ENCODE results near the gene MINK1.
"Not testable (repeated sequence)": the region's sequence is repeated elsewhere in the genome, so short reads cannot be mapped to it uniquely, and the experiment has no call there.

MINK1 gene

DNA sequence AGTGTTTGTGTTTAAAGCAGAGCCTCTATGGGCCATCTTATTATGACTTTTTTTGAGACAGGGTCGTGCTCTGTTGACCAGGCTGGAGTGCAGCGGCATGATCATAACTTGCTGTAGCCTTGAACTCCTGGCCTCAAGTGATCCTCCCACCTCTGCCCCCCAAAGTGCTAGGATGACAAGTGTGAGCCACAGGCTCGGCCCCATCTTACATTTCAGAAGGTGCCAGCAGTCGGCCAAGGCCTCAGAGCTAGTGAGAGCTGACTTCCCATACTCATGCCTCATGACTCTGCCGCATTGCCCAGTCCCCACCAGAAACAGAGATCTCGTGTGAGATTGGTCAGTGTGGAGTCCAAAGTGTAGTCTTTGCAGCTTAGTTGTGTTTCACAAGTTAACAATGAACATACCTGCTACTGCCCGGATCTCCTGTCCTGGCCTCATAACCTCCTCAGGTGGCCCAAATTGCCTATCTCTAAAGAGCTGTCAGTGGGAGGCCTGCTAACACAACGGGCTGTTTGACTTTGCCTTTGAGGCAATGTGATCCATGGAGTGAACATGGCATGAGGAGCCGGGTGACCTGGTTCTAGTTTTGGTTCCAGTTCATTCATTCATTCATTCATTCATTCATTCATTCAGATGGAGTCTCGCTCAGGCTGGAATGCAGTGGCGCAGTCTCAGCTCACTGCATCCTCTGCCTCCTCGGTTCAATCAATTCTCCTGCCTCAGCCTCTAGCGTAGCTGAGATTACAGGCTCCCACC lies 13.7 kb downstream of the MINK1 start:
- DNase-seq (ENCODE audit: low read depth): no peak

DNA sequence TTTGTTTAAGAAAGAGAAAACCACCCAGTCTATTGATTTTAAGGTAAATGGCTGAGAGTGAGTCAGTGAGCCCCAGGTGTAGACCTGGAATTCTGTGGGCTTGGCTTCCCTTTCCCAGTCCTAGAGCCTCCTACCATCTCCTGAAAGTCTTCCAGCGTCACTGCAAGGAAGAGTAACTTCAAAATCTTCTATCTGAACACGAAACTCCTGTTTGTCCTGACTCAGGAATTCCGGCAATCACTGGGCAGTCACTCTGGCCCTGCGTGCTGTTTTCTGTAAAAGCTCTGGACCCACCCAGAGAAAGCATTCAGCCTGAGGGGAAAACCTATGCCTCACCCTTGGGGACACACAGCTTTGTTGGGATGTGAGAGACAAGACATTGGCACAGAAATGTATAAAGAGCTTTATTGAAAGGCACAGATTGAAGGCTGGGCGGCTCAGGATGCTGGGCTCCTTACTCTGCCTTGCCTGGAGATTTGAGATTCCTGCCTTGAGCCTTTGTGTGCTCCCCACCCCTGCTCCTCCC lies 15.9 kb downstream of the MINK1 start:
- DNase-seq (ENCODE audit: low read depth): no peak

DNA sequence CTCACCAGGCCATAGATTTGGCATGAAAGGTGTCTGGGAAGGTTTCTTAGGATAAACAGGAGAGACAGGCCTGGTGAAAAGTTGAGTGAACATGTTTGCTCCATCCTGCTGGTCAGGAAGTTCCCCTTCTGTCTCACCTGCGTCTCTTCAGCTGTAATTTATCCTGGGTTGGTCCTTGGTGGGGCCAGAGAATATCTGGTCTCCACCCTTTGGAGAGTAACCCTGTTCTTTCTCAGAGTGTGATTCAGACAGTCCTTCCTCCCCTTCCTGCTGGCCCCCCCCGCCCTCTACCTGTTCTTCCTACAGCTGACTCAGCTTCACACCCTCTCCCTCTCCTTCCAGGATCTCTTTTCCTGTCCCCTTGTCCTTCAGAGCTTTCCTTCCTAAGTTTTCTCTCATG lies 17.1 kb downstream of the MINK1 start:
- DNase-seq (ENCODE audit: low read depth): no peak

DNA sequence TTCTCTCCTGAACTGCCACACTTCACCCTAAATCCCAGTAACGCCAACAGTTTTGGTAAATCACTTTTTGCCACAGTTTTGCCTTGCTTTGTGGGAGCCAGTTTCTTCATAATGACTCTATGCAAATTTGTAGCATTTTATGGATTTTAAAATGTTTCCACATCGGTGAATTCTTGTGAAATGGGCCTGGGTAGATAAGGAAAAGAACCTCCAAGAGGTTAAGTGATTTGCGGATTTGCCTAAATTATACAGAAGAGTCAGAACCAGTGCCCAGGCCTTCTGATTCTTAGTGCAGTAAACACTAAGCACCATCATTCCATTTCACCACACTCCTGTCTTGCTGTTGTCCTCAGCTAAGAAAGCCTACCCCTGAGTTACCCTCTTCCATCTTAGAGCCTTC lies 17.9 kb downstream of the MINK1 start:
- DNase-seq (ENCODE audit: low read depth): no peak

DNA sequence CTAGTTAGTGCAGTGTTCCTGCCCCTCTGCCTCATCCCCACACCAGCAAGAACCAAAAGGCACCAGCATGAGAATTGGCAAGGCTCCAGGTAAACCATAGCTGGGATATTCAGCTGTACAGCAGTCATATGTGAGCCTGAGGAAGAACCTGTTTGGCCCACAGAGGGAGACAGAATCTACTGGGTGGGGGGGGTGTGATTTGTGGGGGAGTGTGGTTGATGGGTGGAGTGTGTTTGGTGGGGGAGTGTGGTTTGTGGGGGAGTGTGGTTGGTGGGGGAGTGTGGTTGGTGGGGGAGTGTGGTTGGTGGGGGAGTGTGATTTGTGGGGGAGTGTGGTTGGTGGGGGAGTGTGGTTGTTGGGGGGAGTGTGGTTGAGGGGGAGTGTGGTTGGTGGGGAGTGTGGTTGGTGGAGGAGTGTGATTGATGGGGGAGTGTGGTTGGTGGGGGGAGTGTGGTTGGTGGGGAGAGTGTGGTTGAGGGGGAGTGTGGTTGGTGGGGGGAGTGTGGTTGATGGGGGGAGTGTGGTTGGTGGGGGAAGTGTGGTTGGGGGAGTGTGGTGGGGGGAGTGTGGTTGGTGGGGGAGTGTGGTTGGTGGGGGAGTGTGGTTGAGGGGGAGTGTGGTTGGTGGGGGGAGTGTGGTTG lies 19.5 kb downstream of the MINK1 start:
- no peak for DNase-seq (ENCODE audit: low read depth)

DNA sequence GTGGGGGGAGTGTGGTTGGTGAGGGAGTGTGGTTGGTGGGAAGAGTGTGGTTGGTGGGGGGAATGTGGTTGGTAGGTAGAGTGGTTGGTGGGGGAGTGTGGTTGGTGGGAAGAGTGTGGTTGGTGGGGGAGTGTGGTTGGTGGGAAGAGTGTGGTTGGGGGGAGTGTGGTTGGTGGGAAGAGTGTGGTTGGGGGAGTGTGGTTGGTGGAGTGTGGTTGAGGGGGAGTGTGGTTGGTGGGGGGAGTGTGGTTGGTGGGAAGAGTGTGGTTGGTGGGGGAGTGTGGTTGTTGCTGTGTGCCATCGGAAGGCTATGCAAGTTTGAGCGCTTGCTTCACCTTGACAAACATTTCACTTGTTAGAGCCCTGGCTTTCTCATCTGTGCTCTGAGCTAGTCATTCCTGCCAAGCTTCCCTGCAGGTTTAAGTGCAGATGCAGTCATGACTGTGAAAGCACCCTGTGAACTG lies 20.1 kb downstream of the MINK1 start:
- DNase-seq (ENCODE audit: low read depth): no peak

DNA sequence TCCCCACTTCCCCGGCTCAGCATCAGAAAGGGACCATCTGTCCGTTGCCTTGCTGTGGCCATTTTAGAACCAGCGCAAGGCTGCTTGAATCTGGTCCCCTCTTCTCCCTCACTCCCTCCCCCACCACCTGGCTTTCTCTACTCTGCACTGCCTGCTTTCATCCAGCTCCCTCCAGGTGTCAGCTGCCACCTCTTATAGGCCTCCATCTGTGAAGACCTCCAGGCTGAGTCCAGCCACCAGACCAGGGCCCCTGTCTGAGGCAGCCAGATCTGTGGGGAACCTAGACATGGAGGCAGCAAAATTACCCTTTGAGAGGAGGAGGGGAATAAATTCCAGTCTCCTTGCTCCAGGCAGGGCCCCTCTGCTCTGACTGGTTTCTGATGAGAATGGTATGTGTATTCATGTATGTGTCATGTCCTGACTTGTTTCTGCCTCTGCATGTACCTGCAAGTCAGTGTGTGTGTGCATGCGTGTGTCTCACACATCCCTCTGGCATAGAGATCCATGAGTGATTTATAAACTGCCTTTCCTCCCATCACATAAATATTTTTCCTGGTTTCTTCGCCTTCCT lies 21.1 kb downstream of the MINK1 start:
- DNase-seq (ENCODE audit: low read depth): no peak

DNA sequence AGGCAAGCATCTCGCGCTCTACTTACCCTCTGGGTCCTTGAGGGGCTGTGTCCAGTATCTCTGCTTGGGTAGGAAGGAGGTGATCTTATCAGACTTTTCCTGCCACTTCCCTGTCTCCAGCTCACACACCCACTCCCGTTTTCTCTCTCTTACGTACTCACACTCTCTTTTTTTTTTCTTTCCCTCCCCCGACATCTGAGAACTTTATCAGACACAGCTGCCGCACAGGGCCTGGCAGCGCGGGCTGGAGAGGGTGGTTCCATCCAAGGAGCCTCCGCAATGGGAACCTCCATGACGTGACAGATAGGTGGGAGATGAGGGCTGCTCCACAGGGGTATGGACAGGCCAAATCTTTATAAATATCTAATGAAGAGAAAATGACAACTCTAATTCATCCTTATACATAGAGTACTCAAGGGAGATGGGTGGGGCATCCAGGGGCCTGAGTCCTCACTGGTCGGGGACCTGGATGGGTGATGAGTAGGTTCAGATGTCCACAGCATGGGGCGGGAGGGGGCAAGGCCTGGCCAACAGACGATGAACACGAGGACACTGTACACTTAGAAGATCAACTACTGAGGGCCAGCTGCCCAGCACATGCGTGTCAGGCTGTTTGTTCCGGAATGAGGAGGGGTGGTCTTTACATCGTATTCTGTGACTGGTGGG lies 23.3 kb downstream of the MINK1 start:
- DNase-seq (ENCODE audit: low read depth): no peak

DNA sequence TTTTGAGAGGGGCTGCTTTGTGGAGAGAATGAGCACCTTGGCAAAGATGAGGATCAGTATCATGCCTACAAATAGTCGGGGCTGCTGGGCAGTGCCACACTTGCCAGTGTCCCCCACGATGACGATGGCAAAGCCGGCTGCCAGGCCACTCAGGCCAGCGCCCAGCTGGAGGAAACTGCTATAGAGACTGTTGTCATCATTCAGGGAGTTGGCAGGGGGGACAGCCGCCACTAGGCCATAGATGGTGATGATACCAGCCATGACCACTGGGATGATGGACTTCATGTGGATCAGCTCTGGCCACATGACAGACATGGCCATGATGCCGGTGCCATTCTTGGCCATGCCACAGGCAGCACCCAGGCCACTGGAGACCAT lies 23.8 kb downstream of the MINK1 start:
- DNase-seq (ENCODE audit: low read depth): no peak

DNA sequence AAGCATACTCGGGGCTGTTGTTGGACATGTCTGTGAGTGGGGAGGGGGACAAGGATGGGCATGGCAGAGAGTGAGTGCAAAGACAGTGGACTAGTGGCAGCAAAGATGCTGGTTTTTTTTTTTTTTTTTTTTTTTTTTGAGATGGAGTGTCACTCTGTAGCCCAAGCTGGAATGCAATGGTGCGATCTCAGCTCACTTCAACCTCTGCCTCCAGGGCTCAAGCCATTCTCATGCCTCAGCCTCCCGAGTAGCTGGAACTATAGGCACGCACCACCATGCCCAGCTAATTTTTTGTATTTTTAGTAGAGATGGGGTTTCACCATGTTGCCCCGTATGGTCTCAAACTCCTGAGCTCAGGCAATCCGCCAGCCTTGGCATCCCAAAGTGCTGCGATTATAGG lies 24.2 kb downstream of the MINK1 start:
- DNase-seq (ENCODE audit: low read depth): not testable (repeated sequence)

DNA sequence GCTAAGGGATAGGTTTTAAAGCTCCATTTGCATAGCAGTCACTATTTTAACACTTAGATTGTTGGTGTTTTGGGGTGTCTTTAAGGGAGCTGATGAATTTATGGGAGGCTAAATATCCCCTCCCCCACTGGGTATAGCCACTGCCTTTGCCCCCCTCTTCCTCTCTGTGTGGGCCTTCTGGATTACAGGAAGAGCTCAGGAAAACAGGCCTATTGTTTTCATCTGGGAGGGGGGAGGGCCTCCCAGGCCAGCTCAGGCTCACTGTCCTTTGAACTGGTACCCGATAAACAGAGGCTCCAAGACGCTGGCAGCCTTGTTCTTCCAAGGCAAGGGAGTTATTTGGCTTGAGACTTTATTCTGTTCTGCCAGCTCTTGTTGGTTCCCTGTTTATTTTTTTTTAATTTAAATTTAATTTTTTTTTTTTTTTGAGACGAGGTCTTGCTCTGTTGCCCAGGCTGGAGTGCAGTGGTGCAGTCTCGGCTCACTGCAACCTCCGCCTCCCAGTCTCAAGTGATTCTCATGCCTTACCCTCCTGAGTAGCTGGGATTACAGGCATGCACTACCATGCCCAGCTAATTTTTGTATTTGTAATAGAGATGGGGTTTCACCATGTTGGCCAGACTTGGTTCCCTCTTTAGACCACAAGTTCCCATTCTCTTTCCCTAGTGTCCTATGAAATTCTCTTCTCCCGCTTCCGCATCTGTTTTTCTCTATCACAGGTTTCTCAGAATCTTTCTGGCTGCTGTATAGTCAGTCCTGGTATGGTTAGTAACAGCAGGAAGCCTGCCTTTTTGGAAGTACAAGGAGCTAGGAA lies 25.1 kb downstream of the MINK1 start:
- no peak for DNase-seq (ENCODE audit: low read depth)

DNA sequence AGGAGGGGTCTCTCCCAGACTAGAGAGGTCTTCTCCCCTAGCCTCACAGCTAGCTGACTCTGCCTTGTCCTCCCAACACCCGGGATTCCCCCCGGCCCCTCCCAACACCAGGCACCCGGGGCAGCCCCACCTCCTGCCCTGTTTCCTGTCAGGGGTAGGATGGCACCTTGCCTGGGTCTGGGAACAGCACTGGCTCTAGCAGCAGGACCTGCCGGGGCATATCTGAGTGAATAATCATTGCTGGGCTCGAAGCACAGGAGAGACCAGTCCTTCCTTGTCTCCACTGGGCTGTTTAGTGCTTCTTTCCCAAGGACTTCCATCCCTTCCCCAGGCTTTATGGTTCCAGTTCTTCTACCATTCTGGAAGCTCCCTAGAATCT lies 25.7 kb downstream of the MINK1 start:
- no peak for DNase-seq (ENCODE audit: low read depth)

DNA sequence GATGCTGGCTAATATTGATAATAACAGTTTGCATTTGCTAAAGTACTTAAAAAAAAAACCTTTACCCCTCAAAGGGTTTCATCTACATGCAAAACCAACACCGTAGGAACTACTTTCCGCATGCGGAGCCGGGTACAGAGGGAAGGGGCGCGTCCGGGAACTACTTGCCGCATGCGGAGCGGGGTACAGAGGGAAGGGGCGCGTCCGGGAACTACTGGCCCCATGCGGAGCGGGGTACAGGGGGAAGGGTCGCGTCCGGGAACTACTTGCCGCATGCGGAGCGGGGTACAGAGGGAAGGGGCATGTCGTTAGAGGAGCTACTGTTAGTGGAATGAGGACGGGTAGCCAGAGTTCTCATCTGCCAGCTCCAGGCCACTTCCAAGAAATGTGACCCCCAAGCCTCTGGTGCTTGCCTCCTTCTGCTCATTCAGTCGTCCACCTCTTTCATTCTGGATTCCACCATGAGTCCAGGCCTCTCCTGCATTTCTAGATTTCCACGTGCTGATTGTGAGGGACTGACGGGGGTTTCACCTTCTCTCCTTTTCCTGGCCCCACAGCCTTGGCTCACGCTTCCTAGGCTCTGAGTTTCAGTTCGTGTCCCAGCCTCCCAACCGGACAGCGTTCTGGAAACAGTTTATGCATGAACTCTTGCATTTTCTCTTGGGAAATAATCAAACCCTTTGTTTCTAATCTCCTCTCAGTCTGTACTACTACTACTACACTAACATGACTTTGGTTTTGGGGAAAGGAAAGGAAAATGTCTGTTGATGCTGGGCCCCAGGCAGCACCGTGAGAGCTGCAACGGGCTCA lies 26.9 kb downstream of the MINK1 start:
- DNase-seq (ENCODE audit: low read depth): no peak

DNA sequence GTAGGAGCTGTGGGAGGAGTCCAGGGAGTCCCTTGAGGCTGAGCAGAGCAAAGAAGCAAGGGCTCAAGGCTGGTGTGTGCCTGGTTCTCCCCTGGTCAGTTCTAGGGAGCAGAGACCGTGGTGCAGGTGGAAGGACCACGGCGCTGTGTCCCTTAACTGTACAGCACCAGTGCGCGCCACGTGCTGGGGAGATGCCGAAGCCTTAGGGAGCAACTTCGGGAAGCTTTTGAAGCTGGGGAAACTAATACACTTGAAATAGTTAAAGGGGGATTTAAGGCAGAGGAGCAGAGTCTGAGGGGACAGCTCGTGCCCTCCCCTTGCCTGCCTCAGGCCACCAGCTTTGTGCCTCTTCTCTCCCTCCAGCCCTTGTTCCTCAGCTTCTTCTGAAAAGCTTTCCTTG lies 27.5 kb downstream of the MINK1 start:
- DNase-seq (ENCODE audit: low read depth): no peak

DNA sequence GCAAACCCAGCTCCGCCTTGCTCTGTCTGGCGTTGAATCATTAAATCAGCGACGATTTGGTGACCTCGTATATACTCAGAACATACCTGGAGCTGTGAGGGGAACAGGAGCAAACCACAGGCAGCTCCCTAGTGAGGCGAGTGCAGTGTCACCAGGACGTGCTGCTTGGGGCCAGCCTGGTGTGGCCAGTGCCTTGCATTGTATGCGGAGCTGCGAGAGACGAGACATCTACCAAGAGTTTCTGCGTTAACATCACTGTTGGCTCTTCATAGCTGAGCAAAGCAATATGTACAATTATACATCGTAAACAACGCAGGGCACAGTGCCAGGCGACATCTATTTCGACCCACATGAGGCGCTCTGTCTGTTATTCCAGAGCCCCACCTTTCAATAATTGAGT lies 27.9 kb downstream of the MINK1 start:
- no peak for DNase-seq (ENCODE audit: low read depth)

DNA sequence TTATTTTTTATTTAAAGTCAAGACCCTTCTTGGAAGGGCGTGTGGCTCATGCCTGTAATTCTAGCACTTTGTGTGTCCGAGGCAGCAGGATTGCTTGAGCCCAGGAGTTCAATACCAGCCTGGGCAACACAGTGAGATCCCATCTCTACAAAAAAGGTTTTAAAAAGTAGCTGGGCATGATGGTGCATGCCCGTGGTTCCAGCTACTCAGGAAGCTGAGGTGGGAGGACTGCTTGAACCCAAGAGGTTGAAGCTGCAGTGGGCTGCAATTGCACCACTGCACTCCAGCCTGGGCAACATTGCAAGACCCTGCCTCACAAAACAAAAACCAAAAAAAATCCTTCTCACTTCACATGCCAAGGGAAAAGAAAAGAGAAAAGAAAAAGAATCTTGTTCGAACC lies 29.6 kb downstream of the MINK1 start:
- no peak for DNase-seq (ENCODE audit: low read depth)

DNA sequence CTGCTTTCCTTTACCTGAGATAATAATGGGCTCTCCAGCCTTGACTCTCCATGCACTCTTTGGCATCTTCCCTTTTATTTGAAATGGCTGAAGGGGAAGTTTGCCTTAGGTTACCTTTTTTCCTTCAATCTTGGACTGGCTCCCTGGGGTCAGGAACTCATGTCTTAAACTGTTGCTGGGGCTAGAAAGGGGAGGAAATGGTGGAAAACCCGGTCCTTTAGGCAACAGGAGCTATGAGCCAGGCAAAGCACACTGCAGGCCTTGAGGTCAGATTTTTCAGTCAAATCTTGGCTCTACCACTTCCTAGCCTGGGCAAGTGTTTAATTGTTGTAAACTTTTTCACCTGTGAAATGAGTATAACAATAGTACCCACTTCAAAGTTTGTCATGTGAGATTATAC lies 30.2 kb downstream of the MINK1 start:
- no peak for DNase-seq (ENCODE audit: low read depth)

DNA sequence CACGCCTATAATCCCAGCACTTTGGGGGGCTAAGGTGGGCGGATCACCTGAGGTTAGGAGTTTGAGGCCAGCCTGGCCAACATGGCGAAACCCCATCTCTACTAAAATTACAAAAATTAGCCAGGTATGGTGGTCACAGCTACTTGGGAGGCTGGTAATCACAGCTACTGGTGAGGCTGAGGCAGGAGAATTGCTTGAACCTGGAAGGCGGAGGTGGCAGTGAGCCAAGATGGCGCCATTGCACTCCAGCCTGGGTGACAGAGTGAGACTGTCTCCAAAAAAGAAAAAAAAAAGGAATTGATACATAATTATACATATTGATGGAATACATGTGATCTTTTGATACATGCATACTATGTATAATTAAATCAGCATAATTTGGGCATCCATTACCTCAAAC lies 34.4 kb downstream of the MINK1 start:
- DNase-seq (ENCODE audit: low read depth): not testable (repeated sequence)

DNA sequence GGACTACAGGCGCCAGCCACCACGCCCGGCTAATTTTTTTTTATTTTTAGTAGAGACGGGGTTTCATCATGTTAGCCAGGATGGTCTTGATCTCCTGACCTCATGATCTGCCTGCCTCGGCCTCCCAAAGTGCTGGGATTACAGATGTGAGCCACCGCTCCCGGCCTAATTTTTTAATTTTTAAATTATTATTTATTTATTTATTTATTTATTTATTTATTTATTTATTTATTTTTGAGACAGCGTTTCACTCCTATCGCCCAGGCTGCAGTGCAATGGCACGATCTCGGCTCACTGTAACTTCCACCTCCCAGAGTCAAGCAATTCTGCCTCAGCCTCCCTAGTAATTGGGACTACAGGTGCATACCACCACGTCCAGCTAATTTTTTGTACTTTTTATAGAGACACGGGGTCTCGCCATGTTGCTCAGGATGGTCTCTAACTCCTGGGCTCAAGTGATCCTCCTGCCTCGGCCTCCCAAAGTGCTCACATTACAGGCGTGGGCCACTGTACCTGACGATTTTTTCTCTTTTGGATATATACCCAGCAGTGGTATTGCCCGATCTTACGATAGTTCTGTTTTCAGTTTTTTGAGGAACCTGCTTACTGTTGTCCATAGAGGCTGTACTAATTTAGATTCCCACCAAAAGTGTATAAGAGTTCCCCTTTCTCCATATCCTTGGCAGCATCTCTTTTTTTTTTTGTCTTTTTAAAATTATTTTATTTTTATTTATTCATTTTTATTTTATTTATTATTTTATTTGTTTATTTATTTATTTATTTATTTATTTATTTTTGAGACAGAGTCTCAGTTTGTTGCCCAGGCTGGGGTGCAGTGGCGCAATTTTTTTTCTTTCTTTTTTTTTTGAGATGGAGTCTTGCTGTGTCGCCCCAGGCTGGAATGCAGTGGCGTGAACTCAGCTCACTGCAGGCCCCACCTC lies 36.2 kb downstream of the MINK1 start:
- DNase-seq (ENCODE audit: low read depth): not testable (repeated sequence)

DNA sequence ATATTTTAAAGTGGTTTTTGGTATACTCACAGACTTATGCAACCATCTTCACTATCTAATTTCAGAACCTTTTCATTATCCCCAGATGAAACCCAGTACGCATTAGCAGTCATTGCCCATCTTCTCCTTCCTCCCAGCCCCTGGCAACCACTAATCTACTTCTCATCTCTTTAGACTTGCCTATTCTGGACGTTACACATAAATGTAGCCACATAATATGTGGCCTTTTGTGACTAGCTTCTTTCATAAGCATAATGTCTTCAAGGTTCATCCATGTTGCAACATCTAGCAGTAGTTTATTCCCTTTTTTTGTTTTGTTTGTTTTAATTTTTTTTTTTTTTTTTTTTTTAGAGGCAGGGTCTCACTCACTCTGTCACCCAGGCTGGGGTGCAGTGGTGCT lies 37.7 kb downstream of the MINK1 start:
- DNase-seq (ENCODE audit: low read depth): no peak
